Osteocyte (in vitro differentiated cells): ENCODE data around the gene SHISA7. TPM values are rescaled to one million over a fixed set of nuclear protein-coding genes. Genes with fewer than 3 reads are reported as not detected.

ENCODE experiments used
- DNase-seq: peaks from one replicate; pipeline ENCODE4 v3.0.0; 2021; ENCODE audit warnings: mixed read lengths; ENCODE audit not compliant: unreplicated experiment; ENCODE audit errors: extremely low spot score
- H3K27ac Mint-ChIP-seq: one replicate; pipeline ENCODE4 v1.8.0; 2021; ENCODE audit warnings: mild to moderate bottlenecking, mixed read lengths; ENCODE audit not compliant: unreplicated experiment
- H3K27me3 Mint-ChIP-seq: one replicate; pipeline ENCODE4 v1.8.0; 2021; ENCODE audit warnings: mixed read lengths; ENCODE audit not compliant: unreplicated experiment
- H3K36me3 Mint-ChIP-seq: one replicate; pipeline ENCODE4 v1.8.0; 2021; ENCODE audit warnings: mixed read lengths; ENCODE audit not compliant: unreplicated experiment
- H3K4me1 Mint-ChIP-seq: one replicate; pipeline ENCODE4 v1.8.0; 2021; ENCODE audit warnings: mixed read lengths; ENCODE audit not compliant: unreplicated experiment
- H3K4me3 Mint-ChIP-seq: one replicate; pipeline ENCODE4 v1.8.0; 2021; ENCODE audit warnings: mild to moderate bottlenecking, moderate library complexity, mixed read lengths; ENCODE audit not compliant: unreplicated experiment
- H3K9me3 Mint-ChIP-seq: one replicate; pipeline ENCODE4 v1.8.0; 2021; ENCODE audit warnings: mixed read lengths; ENCODE audit not compliant: unreplicated experiment
- total RNA-seq: library from RNA; stranded (reverse); gene quantifications from 2 replicates; pipeline ENCODE4 v1.2.1, GENCODE V29; 2021
- TF ChIP-seq, protein P1 (sequence below): fragments of 200-600 bp; sonication (generic); IDR thresholded peaks from 2 replicates; pipeline ENCODE4 v1.5.0; 2021; ENCODE audit warnings: antibody characterized with exemption, mild to moderate bottlenecking, moderate library complexity

The SHISA7 gene
- total RNA-seq, 1 donor from 2014 or later: not detected

DNA sequence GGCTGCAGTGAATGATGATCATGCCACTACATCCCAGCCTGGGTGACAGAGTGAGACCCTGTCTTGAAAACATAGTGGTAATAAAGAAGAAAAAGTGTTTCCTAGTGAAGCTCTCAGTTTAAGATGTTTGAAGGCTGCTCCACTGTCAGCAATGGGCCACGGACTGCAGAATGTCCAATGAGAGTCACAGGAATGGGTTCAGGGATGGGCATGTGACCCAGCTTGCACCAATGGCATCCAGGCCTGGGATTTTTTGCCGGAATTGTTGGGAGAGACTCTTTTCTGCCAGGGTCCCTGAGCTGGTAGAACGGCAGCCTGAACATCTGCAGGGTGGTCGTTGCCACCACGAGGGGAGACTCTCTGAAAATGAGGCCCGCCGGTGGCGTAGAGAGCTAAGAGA, 6.3 kb downstream of the SHISA7 start:
- no peak for DNase-seq
- TF ChIP-seq, protein P1, sequence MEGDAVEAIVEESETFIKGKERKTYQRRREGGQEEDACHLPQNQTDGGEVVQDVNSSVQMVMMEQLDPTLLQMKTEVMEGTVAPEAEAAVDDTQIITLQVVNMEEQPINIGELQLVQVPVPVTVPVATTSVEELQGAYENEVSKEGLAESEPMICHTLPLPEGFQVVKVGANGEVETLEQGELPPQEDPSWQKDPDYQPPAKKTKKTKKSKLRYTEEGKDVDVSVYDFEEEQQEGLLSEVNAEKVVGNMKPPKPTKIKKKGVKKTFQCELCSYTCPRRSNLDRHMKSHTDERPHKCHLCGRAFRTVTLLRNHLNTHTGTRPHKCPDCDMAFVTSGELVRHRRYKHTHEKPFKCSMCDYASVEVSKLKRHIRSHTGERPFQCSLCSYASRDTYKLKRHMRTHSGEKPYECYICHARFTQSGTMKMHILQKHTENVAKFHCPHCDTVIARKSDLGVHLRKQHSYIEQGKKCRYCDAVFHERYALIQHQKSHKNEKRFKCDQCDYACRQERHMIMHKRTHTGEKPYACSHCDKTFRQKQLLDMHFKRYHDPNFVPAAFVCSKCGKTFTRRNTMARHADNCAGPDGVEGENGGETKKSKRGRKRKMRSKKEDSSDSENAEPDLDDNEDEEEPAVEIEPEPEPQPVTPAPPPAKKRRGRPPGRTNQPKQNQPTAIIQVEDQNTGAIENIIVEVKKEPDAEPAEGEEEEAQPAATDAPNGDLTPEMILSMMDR: no peak
- no peaks in the 10 kb centered on the region for H3K9me3 Mint-ChIP-seq
- H3K4me3 Mint-ChIP-seq: no peak overlapping the region
- H3K27me3 Mint-ChIP-seq: peaks cover 30% of the 10 kb centered on the region
- H3K27ac Mint-ChIP-seq: no peak overlapping the region
- peaks cover 8% of the 10 kb centered on the region for H3K4me1 Mint-ChIP-seq
- peaks cover 2% of the 10 kb centered on the region for H3K36me3 Mint-ChIP-seq

DNA sequence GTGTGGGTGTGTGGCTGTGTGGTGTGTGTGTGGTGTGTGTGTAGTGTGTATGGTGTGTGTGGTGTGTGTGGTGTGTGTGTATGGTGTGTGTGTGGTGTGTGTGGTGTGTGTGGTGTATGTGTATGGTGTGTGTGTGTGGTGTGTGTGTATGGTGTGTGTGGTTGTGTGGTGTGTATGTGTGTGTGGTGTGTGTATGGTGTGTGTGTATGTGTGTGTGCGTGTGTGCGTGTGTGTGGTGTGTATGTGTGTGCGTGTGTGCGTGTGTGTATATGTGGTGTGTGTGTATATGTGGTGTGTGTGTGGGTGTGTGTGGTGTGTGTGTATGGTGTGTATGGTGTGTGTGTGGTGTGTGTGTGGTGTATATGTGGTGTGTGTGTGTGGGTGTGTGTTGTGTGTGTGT, 8.1 kb downstream of the SHISA7 start:
- Mint-ChIP-seq H3K9me3 (no peaks in the 10 kb centered on the region), H3K36me3 (no peaks in the 10 kb centered on the region), H3K27me3 (peaks cover 15% of the 10 kb centered on the region), H3K4me1 (no peaks in the 10 kb centered on the region), H3K27ac (no peak overlapping the region), H3K4me3 (no peak overlapping the region)
- TF ChIP-seq, protein P1: no peak
- DNase-seq: no peak

DNA sequence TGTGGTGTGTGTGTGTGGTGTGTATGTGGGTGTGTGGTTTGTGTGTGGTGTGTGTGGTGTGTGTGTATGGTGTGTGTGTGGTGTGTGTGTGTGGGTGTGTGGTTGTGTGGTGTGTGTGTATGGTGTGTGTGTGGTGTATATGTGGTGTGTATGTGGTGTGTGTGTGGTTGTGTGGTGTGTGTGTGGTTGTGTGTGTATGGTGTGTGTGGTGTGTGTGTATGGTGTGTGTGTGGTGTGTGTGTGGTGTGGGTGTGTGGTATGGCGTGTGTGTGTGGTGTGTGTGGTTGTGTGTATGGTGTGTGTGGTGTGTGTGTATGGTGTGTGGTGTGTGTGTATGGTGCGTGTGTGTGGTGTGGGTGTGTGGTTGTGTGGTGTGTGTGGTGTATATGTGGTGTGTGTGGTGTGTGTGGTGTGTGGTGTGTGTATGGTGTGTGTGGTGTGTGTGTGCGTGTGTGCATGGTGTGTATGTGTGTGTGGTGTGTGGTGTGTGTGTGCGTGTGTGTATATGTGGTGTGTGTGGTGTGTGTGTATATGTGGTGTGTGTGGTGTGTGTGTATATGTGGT, 8.7 kb downstream of the SHISA7 start:
- H3K4me3 Mint-ChIP-seq: no peak overlapping the region
- TF ChIP-seq, protein P1: no peak
- no peak for DNase-seq
- H3K27me3 Mint-ChIP-seq: peaks cover 10% of the 10 kb centered on the region
- no peaks in the 10 kb centered on the region for H3K9me3 Mint-ChIP-seq
- H3K4me1 Mint-ChIP-seq: no peaks in the 10 kb centered on the region
- H3K27ac Mint-ChIP-seq: no peak overlapping the region
- H3K36me3 Mint-ChIP-seq: no peaks in the 10 kb centered on the region

DNA sequence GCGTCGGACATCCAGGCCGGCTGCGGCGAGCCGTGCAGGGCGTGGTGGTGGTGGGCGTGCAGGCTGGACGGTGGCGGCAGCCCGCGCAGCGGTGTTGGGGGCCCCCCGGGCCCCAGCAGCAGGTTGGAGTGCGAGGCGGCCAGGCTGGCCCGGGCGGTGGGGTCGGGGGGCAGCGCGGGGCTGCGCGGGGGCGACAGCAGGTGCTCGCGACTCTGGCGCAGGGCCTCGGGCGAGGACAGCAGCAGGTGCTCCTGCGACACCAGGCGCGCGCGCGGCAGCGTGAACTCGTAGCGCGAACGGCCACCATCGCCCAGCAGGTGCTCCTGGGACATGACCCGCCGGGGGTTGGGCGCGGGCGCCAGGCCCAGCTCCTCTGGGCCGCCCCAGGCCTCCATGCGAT, 9.8 kb downstream of the SHISA7 start:
- TF ChIP-seq, protein P1: no peak
- H3K27ac Mint-ChIP-seq: no peak overlapping the region
- no peak for DNase-seq
- peaks cover 3% of the 10 kb centered on the region for H3K27me3 Mint-ChIP-seq
- H3K4me1 Mint-ChIP-seq: no peaks in the 10 kb centered on the region
- no peak overlapping the region for H3K4me3 Mint-ChIP-seq
- H3K36me3 Mint-ChIP-seq: no peaks in the 10 kb centered on the region
- H3K9me3 Mint-ChIP-seq: no peaks in the 10 kb centered on the region

DNA sequence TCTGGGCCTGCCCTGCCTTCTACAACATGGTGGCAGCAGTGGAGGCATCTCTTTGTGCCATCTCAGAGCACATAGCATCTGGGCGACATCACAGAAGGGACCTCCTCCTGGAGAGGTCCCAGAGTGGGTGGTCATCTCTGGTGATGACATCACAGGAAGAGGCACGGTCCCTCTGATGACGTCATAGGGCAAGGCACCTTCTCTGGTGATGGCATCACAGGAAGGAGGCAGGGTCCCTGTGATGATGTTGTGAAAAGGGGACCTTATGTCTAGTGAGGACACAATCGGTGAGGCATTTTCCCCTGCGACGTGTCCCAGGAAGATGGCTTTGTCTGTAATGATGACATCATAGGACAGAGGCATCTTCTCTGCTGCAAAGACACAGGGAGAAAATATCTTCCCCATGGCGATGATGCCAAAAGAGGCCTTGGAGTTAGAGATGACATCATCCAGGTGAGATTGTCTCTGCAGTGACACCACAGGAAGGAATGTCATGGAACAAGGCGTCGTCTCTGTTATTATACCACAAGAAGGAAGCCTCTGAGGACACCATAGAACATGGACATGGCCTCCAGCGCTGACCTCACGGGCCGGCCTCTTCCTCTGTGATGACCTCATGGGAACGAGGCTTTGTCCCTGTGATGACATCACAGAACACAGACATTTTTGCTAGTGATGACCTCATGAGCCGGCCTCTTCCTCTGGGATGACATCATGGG, 10.7 kb downstream of the SHISA7 start:
- no peaks in the 10 kb centered on the region for H3K9me3 Mint-ChIP-seq
- peaks cover 3% of the 10 kb centered on the region for H3K27me3 Mint-ChIP-seq
- H3K27ac Mint-ChIP-seq: no peak overlapping the region
- H3K4me3 Mint-ChIP-seq: no peak overlapping the region
- DNase-seq: no peak
- H3K4me1 Mint-ChIP-seq: no peaks in the 10 kb centered on the region
- TF ChIP-seq, protein P1: no peak
- no peaks in the 10 kb centered on the region for H3K36me3 Mint-ChIP-seq
